Activated gamma-delta T cell (primary cell): Measurements from ENCODE around the gene ETV1.

ENCODE experiments used
- DNase-seq: peaks from one replicate; lab custom pipeline; 2025; lab: John Stamatoyannopoulos, UW

ETV1 gene

DNA sequence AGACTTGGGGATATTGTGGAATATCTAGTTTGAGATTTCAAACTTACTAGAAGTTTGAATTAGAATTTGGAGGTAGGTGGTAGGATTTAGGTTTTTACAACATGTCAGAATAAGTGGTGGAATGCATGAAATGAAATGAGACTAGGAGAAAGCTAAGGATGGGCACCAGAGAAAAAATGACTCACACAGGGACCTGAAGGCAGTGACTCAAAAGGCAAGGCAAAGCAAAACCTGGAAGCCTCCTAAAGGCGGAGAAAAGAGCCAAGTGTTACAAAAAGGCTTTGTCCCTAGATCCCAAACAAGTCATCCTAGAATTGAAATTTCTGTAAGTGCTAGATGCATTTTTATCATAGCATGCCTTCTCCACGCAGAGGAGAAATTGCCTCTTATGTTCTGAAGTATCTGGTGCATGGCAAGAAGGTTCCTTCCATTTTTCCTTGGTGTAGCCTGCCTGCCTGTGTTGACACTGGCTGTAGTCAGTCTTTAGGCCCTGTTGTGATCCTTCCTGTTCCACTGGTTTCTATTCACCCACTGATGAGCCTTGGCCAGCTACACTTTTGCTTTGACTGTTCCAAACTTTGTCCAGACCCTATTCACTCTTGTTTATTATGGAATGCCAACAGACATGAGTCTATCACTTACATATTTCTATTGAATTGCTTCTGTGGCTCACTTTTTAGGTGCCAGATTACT lies 109.3 kb downstream of the ETV1 start:
- DNase-seq: no peak

DNA sequence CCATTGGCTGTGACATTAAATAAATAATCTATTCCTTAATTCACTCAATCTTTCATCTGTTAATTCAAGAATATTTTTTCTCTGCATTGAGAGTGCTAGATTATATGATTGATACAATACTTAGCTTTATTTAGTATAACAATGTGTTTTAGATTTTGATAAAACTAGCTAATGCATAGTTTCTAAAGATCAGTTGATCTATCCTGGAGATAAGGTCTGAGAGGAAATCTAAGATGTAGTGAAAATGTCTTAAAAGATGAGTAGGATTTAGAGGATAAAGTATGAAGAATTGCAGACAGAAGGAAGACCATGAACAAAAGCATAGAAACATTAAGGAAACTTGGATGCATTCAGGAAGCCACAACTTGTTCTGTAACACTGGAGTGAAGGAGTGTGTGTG lies 110.3 kb downstream of the ETV1 start:
- DNase-seq: no peak

DNA sequence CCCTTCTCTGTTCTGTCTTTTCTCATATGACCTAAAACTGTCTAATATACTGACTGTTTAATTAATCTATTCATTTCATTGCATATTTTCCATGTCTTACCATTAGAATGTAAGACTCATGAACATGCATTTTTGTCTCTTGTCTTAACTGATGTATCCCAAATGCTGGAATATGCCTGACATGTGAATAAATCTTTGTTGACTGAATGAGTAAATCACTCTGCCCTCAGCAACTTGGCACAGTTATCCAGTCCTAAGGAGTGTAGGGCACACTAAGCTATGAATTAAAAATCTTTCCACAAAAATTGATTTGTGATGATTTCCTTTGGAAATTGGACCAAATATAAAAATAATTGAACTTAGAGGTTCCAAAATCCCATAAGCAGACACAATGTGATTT lies 111.3 kb downstream of the ETV1 start:
- no peak for DNase-seq

DNA sequence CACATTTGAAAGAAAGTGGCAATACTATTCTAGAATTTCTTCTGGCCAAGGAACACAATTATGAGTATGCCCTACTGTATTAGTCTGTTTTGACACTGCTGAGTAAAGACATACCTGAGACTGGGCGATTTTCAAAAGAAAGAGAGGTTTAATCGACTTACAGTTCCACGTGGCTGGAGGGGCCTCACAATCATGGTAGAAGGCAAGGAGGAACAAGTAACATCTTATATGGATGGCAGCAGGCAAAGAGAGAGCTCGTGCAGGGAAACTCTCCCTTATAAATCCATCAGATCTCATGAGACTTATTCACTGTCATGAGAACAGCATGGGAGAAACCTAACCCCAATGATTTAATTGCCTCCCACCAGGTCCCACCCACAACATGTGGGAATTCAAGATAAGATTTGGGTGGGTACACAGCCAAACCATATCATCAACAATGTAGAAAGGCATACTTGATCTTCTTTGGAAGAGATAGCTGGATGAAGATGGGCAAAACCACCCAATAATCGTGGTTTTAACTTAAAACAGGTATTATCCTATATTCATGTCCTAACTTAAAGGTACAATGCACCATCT lies 113.9 kb downstream of the ETV1 start:
- no peak for DNase-seq

DNA sequence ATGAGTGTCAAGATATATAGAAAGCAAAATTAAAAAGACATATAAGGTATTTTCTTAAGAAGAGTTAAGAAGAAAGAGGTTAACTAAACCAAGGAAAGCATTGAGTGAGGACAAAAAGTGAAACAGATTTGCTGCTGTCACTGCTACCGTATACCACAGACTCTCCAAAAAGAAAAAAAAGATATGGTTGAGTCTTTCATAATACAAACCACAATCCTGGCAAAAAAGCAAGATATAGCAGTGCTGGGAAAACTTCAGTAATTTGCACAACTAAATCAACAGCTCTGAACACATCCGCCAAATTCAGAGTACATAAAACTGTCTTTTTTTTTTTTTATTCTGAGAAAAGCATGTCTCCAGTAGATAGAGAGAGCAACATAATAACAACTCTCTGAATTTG lies 114.7 kb downstream of the ETV1 start:
- no peak for DNase-seq

DNA sequence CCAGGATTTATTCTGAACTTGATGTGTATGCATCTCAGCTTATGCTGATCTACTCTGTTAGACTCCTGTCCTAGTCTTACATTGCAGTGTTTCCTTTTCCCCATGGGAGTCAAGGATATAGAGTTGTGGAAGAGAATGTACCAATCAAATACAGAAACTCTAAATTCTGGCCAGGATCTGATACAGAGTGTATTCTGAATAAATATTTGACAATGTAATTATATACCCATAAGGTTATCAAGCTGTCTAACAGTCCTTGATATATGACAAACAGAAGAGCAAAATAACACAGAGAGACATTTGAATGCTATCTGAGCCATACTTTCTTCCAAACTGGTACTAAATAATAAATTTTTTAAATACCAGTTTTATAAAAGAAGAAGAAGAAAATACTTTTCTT lies 116.8 kb downstream of the ETV1 start:
- no peak for DNase-seq

DNA sequence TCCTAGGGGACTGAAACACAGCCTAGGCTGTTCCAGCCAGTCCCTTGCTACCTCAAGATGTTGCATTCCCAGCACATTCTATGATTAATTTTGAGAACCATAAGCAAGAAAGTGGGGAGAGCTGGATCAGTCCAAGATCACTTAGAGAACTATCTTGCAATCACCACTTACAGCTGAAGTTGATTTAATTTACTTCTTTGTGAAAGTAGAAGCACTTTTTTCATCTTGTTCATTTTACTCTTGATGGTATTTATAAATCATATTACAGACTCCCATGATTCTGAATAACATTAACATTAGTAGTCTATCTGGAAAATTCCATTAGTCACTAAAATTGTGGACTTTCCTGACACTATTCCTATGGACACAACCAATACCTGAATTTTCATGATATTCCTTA lies 118.5 kb downstream of the ETV1 start:
- no peak for DNase-seq

DNA sequence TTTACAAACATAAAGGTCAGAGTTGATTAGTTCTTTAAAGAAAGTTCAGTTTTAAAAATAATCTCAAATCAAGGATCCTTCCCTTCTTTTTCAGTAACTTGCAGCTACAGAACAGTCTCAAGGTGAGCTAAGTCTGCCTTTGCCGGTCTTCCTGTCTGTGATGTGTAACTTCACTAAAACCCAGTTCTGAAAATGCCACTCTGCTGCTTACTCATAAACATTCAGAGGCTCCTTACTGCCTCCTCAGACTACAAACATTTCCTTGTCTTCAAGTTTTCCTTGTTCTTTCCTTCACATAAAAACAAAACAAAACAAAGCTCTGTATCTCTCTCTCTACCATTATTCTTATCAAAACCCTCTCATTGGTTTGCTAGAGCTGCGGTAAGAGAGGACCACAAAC lies 128.7 kb downstream of the ETV1 start:
- no peak for DNase-seq

DNA sequence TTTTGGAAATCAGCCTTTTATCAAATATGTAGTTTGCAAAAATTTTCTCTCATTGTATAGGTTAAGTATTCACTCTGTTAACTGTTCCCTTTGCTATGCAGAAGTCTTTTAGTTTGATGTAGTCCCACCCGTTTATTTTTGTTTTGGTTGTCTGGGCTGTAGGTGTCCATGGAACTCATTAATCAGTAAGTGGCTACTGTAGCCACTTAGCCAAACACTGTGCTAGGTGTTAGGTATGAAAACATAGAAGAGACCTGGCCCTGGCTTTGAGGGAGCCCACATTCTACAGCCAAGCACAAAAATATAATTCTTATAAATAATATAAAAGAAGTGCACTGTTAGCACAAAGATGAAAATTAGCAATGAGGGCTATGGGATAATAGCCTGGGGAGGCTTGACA lies 133.5 kb downstream of the ETV1 start:
- no peak for DNase-seq

DNA sequence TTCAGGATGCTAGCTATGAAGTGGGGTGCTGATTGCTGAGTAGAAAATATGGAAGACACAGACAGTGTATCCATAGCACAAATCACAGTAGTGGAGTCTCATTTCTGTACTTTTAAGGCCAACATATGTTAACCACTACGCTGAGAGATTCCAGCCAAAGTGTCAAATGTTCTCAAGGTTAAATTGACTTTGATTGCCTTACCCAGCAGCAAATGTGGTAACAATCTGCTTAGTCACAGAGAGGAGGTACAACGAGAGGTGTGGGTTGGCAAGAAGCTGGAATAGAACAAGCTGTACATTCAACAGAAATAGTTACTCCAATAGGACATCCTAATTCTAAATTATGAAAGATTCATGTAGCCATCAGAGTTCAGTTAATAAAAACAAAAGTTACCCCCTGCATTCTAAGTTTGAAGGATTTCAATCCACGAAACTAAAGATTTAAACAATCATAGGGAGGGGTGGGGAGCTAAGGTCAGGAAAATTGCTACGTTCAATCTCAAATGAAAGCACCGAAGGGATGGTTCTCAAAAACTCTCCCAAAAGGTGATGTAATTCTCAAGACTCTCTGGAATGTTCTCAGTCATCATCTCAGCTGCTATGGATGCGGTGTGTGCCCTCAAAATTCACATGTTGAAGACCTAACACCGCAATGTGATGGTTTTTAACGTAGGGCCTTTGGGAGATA lies 137.0 kb downstream of the ETV1 start:
- DNase-seq: no peak

DNA sequence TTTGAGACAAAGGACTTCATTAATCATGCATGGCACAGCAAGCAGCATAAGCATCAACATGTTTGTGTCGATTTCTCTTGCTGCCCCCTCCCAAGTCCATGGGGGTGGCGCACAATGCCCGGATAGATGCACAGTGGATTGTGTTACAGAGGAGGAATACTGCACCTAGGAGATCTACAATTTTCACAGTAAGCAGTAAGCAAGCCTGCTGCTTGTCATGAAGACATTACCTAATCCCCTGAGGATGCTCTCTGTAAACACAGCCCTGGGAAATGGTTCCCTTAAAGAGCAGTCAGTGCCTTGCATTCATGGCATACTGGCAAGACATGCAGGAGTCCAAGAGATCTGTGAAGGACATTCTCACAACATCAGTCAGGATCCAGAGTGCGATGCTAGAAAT lies 137.7 kb downstream of the ETV1 start:
- no peak for DNase-seq

DNA sequence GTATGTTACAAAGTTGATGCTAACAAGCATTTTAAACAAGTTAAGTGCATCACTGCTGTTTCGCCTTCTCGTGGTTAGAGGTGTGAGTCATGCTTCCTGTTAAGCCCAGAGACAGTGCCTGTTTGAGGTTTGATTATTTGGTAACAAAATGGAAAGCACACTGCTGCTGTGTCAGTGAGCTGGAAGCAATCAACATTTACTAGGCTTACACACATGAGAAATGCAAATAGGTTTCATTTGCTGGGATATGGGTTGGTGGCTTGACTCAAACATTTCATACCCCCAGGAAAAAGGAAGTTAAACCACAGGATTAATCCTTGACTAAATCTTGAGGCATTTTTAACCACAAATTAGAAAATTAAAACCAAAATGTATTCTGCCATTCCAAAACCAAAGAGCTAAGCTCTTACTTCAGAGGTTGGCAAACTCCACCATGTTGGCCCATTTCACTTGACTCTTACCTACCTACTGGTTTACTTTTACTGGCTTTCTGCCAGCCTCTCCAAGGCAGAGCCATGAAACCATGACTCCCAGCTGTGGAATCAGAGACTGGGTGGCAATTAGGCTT lies 139.2 kb downstream of the ETV1 start:
- no peak for DNase-seq

DNA sequence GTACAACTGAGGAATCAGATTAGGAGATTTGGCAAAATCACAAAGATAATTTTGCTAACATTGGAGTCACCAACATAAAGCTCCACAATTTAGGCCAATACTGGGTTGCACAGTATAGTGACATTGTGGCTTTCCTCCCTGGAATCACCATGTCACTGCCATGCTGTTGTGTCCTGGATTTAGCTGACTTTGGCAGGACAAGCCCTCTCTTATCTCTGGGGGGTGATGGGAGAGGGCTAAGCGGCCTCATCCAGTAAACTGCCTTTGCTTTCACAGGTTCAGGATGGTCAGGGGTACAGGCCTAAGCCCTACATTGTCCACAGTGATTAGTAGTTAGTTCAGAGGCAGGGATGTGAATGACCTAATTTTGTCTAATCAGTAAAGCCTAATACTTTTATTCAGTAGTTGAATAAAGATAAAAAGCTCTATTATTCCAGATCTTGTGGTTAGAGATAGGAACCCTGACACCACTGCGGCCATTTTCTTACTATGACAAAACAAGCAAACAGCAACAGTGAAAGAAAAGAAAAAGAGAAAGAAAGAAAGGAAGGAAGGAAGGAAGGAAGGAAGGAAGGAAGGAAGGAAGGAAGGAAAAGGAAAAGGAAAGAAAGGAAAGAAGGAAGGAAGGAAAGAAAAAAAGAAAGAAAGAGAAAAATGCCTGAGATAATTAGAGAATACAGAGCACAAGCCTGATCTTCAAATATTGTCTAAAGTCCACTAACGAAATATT lies 140.1 kb downstream of the ETV1 start:
- no peak for DNase-seq

DNA sequence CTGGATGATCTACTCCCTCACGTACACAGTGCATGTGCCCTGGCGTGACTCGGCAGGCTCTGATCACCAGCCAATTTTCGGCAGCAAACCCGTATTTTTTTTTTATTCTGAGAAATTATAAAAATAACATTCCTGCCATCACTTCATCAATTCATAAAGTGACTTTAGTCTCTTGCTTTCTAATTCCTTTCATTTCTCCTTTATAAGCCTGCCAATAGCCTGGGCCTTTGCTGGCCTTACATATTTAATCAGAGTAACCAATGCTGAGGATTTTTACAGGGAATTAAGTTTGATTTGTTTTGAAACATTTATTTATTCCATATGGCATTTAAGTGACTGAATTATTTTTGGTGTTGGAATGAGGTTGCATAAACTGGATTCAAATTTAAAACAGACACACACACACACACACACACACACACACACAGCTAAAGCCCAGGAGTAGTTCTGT lies 140.8 kb downstream of the ETV1 start:
- DNase-seq: no peak

DNA sequence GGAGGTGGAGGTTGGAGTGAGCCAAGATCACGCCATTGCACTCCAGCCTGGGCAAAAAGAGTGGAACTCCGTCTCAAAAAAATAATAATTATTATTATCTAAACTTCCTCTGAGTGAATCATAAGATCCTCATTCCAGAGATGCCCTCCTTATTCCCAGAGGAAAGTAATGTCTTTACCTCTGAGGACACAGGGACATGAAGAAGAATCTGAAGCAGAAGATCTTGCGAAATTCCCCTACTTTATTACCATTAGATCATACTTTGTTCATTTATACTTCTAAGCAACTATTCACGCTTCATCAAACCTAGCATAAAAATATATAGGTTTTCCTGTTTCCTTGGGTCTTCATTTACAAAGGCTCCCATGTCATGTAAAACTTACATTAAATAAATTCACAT lies 143.1 kb downstream of the ETV1 start:
- DNase-seq: no peak

DNA sequence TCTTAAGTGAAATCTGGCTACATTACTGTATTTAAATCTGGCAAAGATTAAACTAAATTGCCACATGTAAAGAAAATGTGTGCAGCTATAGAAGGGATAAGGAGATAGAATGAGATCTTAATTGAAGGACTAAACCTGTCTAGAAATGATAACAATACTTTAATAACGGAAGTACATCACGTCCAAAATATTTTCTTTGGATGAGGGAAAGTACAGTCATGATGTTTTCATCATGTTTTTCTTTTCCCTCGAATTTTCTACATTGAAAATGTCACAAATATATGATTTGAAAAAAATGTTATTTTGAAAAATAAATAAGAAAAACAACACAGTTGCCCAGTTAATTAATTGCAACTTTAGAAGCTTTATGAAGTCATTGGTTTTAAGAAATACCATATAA lies 143.9 kb downstream of the ETV1 start:
- DNase-seq: no peak

DNA sequence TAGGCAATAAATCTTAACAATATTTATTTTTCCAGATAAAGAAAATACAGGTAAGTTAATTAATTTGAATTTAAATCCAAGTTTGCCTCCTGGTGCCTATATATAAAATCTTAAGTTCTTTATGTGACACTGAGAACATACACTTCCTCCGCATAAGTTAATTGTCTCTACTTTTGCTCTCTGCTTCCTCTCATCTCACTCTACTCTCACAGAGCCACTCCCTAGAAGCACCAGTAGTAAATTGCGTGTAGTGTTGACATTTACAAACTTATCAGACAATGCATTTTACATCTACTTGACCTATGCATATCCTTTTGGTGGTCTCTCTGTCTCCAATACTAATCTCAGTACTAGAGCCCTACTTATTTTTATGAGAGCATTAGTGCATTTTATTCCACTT lies 144.5 kb downstream of the ETV1 start:
- DNase-seq: no peak

DNA sequence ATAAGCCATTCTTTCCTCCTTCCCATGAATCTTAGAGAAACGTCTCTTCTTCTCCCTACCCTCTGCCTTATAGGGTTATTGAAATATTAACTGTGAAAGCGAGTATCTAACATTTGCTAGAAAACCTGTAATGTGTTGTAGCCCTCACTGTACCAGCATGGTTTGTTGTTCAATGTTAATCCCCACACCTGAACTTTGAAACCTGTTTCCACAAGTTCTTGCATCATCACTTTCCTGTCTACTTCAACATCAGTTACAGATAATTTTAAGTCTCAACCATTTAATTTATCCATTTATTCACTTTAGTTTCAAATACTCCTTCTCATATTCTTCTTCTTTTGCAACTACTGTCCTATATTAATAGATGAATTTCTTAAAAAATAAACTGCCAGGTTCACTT lies 148.2 kb downstream of the ETV1 start:
- no peak for DNase-seq
